ENCODE results near the gene BCAN. TPM values are rescaled to one million over a fixed set of nuclear protein-coding genes. Genes with fewer than 3 reads are reported as not detected.

The BCAN gene
- polyA plus RNA-seq, 1 donor (not counting 4 experiments of a cell fraction or from before 2014, with no cell fraction given): not detected

DNA sequence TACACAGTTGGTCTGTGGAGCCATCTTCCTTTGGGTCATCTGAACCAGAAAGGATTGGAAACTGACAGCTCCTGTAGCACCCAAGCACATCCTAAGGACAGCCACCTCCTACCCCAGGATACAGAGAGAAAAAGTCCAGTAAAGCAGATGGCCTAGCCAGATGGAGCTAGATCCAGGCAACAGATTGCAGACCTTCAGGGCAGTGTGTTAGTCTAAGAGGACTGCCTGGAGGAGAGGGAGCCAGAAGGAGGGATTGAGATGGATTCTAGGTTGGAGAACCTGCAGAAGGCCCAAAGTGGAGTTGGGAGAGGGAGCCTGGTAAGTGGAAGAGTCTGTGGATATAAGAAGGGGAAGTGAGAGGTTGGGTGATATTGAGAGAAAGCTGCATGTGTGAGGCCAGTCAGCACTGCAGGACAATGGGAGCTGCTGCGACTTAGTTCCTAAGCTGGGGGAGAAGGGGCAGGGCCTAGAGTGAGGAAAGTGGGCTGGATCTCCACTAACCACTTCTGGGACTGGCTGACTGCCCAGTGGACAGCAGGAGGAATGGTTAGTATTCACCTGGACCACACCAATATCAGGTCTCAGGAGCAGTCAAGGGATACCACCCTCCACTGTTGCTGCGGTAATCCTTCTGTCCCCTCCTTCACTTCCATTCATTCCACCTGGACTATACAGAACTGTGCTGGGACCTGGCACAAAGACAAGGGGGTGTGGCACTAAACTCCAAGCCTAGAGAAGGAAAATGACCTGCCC is 13.4 kb downstream of the BCAN start:
- Histone ChIP-seq H3K79me2 (ENCODE audit: control insufficient read depth, insufficient read depth, low read length) (no peaks in the 10 kb centered on the region), H3K9me3 (ENCODE audit: control insufficient read depth, low read depth, low read length) (no peaks in the 10 kb centered on the region), H3K9me1 (ENCODE audit: control insufficient read depth, extremely low read depth, insufficient read depth, low read length) (no peaks in the 10 kb centered on the region), H3K9ac (ENCODE audit: control insufficient read depth, extremely low read depth, insufficient read depth, low read length) (no peak overlapping the region), H3K4me1 (ENCODE audit: control insufficient read depth, extremely low read depth, insufficient read depth, low read length) (peaks cover 12% of the 10 kb centered on the region), H3K4me2 (ENCODE audit: control insufficient read depth, extremely low read depth, insufficient read depth, low read depth, low read length) (no peak overlapping the region), H3K36me3 (ENCODE audit: control insufficient read depth in 2 of 2, extremely low read depth in 1 of 2, insufficient read depth in 2 of 2, low read length in 2 of 2) (no peaks in the 10 kb centered on the region), H2AFZ (ENCODE audit: control insufficient read depth, low read length) (no peak overlapping the region), H3K4me3 (ENCODE audit: control insufficient read depth in 2 of 3, extremely low read depth in 1 of 3, insufficient read depth in 2 of 3, low read depth in 1 of 3, low read length in 3 of 3) (no peak overlapping the region), H3K27me3 (ENCODE audit: control insufficient read depth, extremely low read depth, insufficient read depth, low read length) (peaks cover 39% of the 10 kb centered on the region), H3K27ac (ENCODE audit: control insufficient read depth, insufficient read depth, low read length) (no peak overlapping the region), H4K20me1 (ENCODE audit: control insufficient read depth, extremely low read depth, insufficient read depth, low read length) (peaks cover 7% of the 10 kb centered on the region)
- no peak for TF ChIP-seq EZH2 (IDR thresholded peaks at IDR 0.05; ENCODE audit: low read length)
- TF ChIP-seq, protein P1, sequence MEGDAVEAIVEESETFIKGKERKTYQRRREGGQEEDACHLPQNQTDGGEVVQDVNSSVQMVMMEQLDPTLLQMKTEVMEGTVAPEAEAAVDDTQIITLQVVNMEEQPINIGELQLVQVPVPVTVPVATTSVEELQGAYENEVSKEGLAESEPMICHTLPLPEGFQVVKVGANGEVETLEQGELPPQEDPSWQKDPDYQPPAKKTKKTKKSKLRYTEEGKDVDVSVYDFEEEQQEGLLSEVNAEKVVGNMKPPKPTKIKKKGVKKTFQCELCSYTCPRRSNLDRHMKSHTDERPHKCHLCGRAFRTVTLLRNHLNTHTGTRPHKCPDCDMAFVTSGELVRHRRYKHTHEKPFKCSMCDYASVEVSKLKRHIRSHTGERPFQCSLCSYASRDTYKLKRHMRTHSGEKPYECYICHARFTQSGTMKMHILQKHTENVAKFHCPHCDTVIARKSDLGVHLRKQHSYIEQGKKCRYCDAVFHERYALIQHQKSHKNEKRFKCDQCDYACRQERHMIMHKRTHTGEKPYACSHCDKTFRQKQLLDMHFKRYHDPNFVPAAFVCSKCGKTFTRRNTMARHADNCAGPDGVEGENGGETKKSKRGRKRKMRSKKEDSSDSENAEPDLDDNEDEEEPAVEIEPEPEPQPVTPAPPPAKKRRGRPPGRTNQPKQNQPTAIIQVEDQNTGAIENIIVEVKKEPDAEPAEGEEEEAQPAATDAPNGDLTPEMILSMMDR (optimal IDR thresholded peaks at IDR 0.05 in 1 of 3, IDR thresholded peaks at IDR 0.05 in 1 of 3, conservative IDR thresholded peaks at IDR 0.05 in 1 of 3; ENCODE audit: extremely low read depth in 1 of 3, insufficient read depth in 2 of 3, low read length in 3 of 3): no peak
- DNase-seq (ENCODE audit: low read depth, low spot score) (no peak), FAIRE-seq (no peak)
- dilution Hi-C loops (cut with MboI; ENCODE audit: extremely low pct_ligation_motif_present, low sequenced_read_pairs): no loop called here

DNA sequence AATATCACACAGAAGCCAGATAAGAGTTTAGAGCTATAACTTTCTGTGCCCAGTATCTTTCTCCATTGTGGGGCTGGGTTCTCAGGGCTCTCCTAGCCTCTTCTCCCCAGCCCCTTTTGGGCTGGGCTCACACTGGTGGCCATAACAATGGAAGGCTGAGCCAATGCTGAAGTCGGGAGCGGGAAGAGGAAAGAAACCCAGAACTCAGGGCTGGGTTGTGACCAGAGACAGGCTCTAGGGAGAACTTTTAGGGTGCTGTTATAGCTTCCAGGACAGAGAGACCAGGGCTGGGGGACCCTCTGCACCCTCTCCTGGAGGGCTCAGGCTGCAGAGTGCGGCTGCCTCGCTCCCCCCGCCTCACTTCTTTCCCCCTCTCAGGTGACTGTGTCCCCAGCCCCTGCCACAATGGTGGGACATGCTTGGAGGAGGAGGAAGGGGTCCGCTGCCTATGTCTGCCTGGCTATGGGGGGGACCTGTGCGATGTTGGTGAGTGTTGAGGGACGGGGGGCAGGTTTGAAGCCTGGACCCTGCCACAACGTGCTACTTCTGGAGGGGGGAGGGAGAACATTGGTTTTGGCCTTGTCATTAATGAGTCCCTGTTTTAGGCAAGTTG is 14.1 kb downstream of the BCAN start:
- no peak for FAIRE-seq
- TF ChIP-seq, protein P1 (optimal IDR thresholded peaks at IDR 0.05 in 1 of 3, IDR thresholded peaks at IDR 0.05 in 1 of 3, conservative IDR thresholded peaks at IDR 0.05 in 1 of 3; ENCODE audit: extremely low read depth in 1 of 3, insufficient read depth in 2 of 3, low read length in 3 of 3): no peak
- TF ChIP-seq EZH2 (IDR thresholded peaks at IDR 0.05; ENCODE audit: low read length): no peak
- Histone ChIP-seq H3K27me3 (ENCODE audit: control insufficient read depth, extremely low read depth, insufficient read depth, low read length) (peaks cover 38% of the 10 kb centered on the region), H3K9me3 (ENCODE audit: control insufficient read depth, low read depth, low read length) (no peaks in the 10 kb centered on the region), H3K9ac (ENCODE audit: control insufficient read depth, extremely low read depth, insufficient read depth, low read length) (no peak overlapping the region), H3K9me1 (ENCODE audit: control insufficient read depth, extremely low read depth, insufficient read depth, low read length) (no peaks in the 10 kb centered on the region), H3K36me3 (ENCODE audit: control insufficient read depth in 2 of 2, extremely low read depth in 1 of 2, insufficient read depth in 2 of 2, low read length in 2 of 2) (no peaks in the 10 kb centered on the region), H4K20me1 (ENCODE audit: control insufficient read depth, extremely low read depth, insufficient read depth, low read length) (peaks cover 7% of the 10 kb centered on the region), H2AFZ (ENCODE audit: control insufficient read depth, low read length) (no peak overlapping the region), H3K27ac (ENCODE audit: control insufficient read depth, insufficient read depth, low read length) (no peak overlapping the region), H3K4me1 (ENCODE audit: control insufficient read depth, extremely low read depth, insufficient read depth, low read length) (peaks cover 15% of the 10 kb centered on the region), H3K4me2 (ENCODE audit: control insufficient read depth, extremely low read depth, insufficient read depth, low read depth, low read length) (no peak overlapping the region), H3K79me2 (ENCODE audit: control insufficient read depth, insufficient read depth, low read length) (no peaks in the 10 kb centered on the region), H3K4me3 (ENCODE audit: control insufficient read depth in 2 of 3, extremely low read depth in 1 of 3, insufficient read depth in 2 of 3, low read depth in 1 of 3, low read length in 3 of 3) (no peak overlapping the region)
- no peak for DNase-seq (ENCODE audit: low read depth, low spot score)
- dilution Hi-C loops (cut with MboI; ENCODE audit: extremely low pct_ligation_motif_present, low sequenced_read_pairs): no loop called here

Measured in keratinocyte (primary cell).